Activated T-helper 9 cell treated with anti-CD3 and anti-CD28 coated beads, Interleukin-2, amount 50 U/mL, for 16 hours (primary cell): ENCODE results near the gene TEX36.
"Not testable (repeated sequence)": the region's sequence is repeated elsewhere in the genome, so short reads cannot be mapped to it uniquely, and the experiment has no call there.

Source experiments
- DNase-seq: peaks from one replicate; pipeline ENCODE4 v3.0.0-alpha.2; 2020; ENCODE audit warnings: low read depth

The TEX36 gene

GRCh38 chr10:125692196-125692595 lies 9.2 kb upstream of the TEX36 start:
- DNase-seq: no peak

GRCh38 chr10:125691160-125691981 lies 8.4 kb upstream of the TEX36 start:
- DNase-seq: no peak

- no peak for DNase-seq
Measured at GRCh38 chr10:125689955-125690569, 7.1 kb upstream of the TEX36 start.

GRCh38 chr10:125687507-125688185 lies 4.7 kb upstream of the TEX36 start:
- no peak for DNase-seq

- no peak for DNase-seq
Measured at GRCh38 chr10:125684581-125684980, 1.6 kb upstream of the TEX36 start.

GRCh38 chr10:125683821-125684220 lies 858 bp upstream of the TEX36 start:
- DNase-seq: no peak

GRCh38 chr10:125679436-125679835 lies 3.5 kb downstream of the TEX36 start:
- no peak for DNase-seq

- no peak for DNase-seq
Measured at GRCh38 chr10:125672884-125673283, 10.1 kb downstream of the TEX36 start.

- no peak for DNase-seq
Measured at GRCh38 chr10:125662584-125662983, 20.4 kb downstream of the TEX36 start.

- no peak for DNase-seq
Measured at GRCh38 chr10:125661941-125662515, 20.9 kb downstream of the TEX36 start.

GRCh38 chr10:125661431-125661940 lies 21.5 kb downstream of the TEX36 start:
- DNase-seq: no peak

GRCh38 chr10:125659071-125659470 lies 23.9 kb downstream of the TEX36 start:
- no peak for DNase-seq

- no peak for DNase-seq
Measured at GRCh38 chr10:125656523-125656922, 26.4 kb downstream of the TEX36 start.

GRCh38 chr10:125653113-125653512 lies 29.9 kb downstream of the TEX36 start:
- DNase-seq: not testable (repeated sequence)

GRCh38 chr10:125646311-125646710 lies 36.7 kb downstream of the TEX36 start:
- DNase-seq: no peak

GRCh38 chr10:125641398-125641797 lies 41.6 kb downstream of the TEX36 start:
- DNase-seq: no peak

GRCh38 chr10:125640653-125641052 lies 42.3 kb downstream of the TEX36 start:
- DNase-seq: no peak

- DNase-seq: no peak
Measured at GRCh38 chr10:125639846-125640245, 43.1 kb downstream of the TEX36 start.

- DNase-seq: no peak
Measured at GRCh38 chr10:125638555-125638954, 44.4 kb downstream of the TEX36 start.

- DNase-seq: no peak
Measured at GRCh38 chr10:125637496-125637895, 45.5 kb downstream of the TEX36 start.

GRCh38 chr10:125634606-125635005 lies 48.4 kb downstream of the TEX36 start:
- DNase-seq: no peak

- no peak for DNase-seq
Measured at GRCh38 chr10:125633517-125633999, 49.4 kb downstream of the TEX36 start.
